PC-3 (cell line): ENCODE data around the gene C11orf68.
"Not testable (repeated sequence)": the region's sequence is repeated elsewhere in the genome, so short reads cannot be mapped to it uniquely, and the experiment has no call there.

Experiments
- EZH2 ChIP-seq: fragments of 300-600 bp; sonication (generic); IDR thresholded peaks from one replicate; pipeline ENCODE4 v1.6.1; 2017; ENCODE audit warnings: antibody characterized with exemption, mild to moderate bottlenecking, low read length; ENCODE audit not compliant: unreplicated experiment
- EZH2phosphoT487 ChIP-seq: fragments of 300-600 bp; sonication (generic); IDR thresholded peaks from 2 replicates; pipeline ENCODE4 v1.6.1; 2018; ENCODE audit warnings: mild to moderate bottlenecking, antibody characterized with exemption, low read length, borderline replicate concordance
- TF ChIP-seq, protein P1 (sequence below): fragments of 300-600 bp; sonication (generic); conservative IDR thresholded peaks from 2 replicates; pipeline ENCODE4 v1.5.1; 2017; ENCODE audit warnings: antibody characterized with exemption, low read depth, mild to moderate bottlenecking, low read length

DNA sequence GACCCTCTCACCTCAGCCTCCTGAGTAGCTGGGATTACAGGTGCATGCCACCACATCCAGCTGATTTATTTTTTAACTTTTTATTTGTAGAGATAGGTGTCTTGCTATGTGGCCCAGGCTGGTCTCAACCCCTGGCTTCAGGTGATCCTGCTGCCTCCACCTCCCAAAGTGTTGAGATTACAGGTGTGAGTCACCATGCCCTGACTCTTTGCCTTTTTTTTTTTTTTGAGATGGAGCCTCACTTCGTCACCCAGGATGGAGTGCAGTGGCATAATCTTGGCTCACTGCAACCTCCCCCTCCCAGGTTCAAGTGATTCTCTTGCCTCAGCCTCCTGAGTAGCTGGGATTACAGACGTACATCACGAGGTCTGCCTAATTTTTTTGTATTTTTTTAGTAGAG lies 32.8 kb upstream of the C11orf68 start:
- TF ChIP-seq, protein P1, sequence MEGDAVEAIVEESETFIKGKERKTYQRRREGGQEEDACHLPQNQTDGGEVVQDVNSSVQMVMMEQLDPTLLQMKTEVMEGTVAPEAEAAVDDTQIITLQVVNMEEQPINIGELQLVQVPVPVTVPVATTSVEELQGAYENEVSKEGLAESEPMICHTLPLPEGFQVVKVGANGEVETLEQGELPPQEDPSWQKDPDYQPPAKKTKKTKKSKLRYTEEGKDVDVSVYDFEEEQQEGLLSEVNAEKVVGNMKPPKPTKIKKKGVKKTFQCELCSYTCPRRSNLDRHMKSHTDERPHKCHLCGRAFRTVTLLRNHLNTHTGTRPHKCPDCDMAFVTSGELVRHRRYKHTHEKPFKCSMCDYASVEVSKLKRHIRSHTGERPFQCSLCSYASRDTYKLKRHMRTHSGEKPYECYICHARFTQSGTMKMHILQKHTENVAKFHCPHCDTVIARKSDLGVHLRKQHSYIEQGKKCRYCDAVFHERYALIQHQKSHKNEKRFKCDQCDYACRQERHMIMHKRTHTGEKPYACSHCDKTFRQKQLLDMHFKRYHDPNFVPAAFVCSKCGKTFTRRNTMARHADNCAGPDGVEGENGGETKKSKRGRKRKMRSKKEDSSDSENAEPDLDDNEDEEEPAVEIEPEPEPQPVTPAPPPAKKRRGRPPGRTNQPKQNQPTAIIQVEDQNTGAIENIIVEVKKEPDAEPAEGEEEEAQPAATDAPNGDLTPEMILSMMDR, result not testable (repeated sequence)
- TF ChIP-seq EZH2phosphoT487, EZH2: not testable (repeated sequence)
